Activated naive CD4-positive, alpha-beta T cell treated with anti-CD3 and anti-CD28 coated beads, Interleukin-2, amount 50 U/mL, for 72 hours (primary cell): ENCODE measurements around the gene TPM2. TPM values are rescaled to one million over a fixed set of nuclear protein-coding genes. Genes with fewer than 3 reads are reported as not detected.
A peak's percentile ranks its signal among the peaks of the same experiment; 100 is the strongest.

Source experiments
- ATAC-seq, 2 donors: fragments of 150-1000 bp; cut with Tn5 transposase; 2 replicates each; pipeline ENCODE4 v1.10.0; 2021; ENCODE audit warnings: mild to moderate bottlenecking in 2 of 2, moderate library complexity in 2 of 2
- DNase-seq, 2 donors: peaks; one replicate each; pipeline ENCODE4 v3.0.0; 2021 to 2022; ENCODE audit warnings: low spot score in 2 of 2
- H3K27ac Mint-ChIP-seq, 2 donors: one replicate each; pipeline ENCODE4 v1.8.0; 2022; ENCODE audit warnings: mild to moderate bottlenecking in 2 of 2, mixed read lengths in 2 of 2
- H3K36me3 Mint-ChIP-seq, 2 donors: one replicate each; pipeline ENCODE4 v1.8.0; 2022; ENCODE audit warnings: mixed read lengths in 2 of 2
- H3K9me3 Mint-ChIP-seq, 2 donors: one replicate each; pipeline ENCODE4 v1.8.0; 2022; ENCODE audit warnings: mixed read lengths in 2 of 2
- total RNA-seq, 2 donors: library from RNA; stranded (reverse); gene quantifications; one replicate each; pipeline ENCODE4 v1.2.3, GENCODE V29; 2022

The TPM2 gene
- total RNA-seq, 2 donors from 2014 or later = 5.2 to 9.3 TPM

GRCh38 chr9:35726931-35727330, 37.2 kb upstream of the TPM2 start:
- peak overlapping the region in 1 of 2 donors; percentile 57 for H3K27ac Mint-ChIP-seq
- ATAC-seq = no peak
- no peaks in the 10 kb centered on the region for H3K9me3 Mint-ChIP-seq
- peaks cover 25 to 32% of the 10 kb centered on the region in 2 donors for H3K36me3 Mint-ChIP-seq
- DNase-seq = no peak

- Mint-ChIP-seq H3K27ac (no peak overlapping the region), H3K9me3 (no peaks in the 10 kb centered on the region), H3K36me3 (peaks cover 25 to 28% of the 10 kb centered on the region in 2 donors)
- DNase-seq = no peak
- ATAC-seq = no peak
Observed at GRCh38 chr9:35725362-35725761, 35.6 kb upstream of the TPM2 start.

GRCh38 chr9:35723908-35724307, 34.2 kb upstream of the TPM2 start:
- no peak overlapping the region for H3K27ac Mint-ChIP-seq
- DNase-seq (no peak), ATAC-seq (no peak)
- no peaks in the 10 kb centered on the region for H3K9me3 Mint-ChIP-seq
- H3K36me3 Mint-ChIP-seq = peaks cover 25 to 33% of the 10 kb centered on the region in 2 donors

- peak overlapping the region in 1 of 2 donors; percentile 25 for H3K27ac Mint-ChIP-seq
- no peak for ATAC-seq
- DNase-seq = no peak
- no peaks in the 10 kb centered on the region for H3K9me3 Mint-ChIP-seq
- peaks cover 25 to 34% of the 10 kb centered on the region in 2 donors for H3K36me3 Mint-ChIP-seq
Observed at GRCh38 chr9:35723426-35723825, 33.7 kb upstream of the TPM2 start.

- ATAC-seq (no peak), DNase-seq (no peak)
- H3K9me3 Mint-ChIP-seq = no peaks in the 10 kb centered on the region
- peaks cover 37 to 43% of the 10 kb centered on the region in 2 donors for H3K36me3 Mint-ChIP-seq
- H3K27ac Mint-ChIP-seq = peak overlapping the region; percentile 53 to 69
Observed at GRCh38 chr9:35719546-35719945, 29.8 kb upstream of the TPM2 start.

GRCh38 chr9:35718721-35719511, 29.2 kb upstream of the TPM2 start:
- H3K9me3 Mint-ChIP-seq = no peaks in the 10 kb centered on the region
- H3K27ac Mint-ChIP-seq = peak overlapping the region; percentile 53 to 69
- H3K36me3 Mint-ChIP-seq = peaks cover 37 to 44% of the 10 kb centered on the region in 2 donors
- ATAC-seq = peak in 1 of 2 donors; percentile 44
- no peak for DNase-seq

- no peak for DNase-seq
- Mint-ChIP-seq H3K36me3 (peaks cover 37 to 38% of the 10 kb centered on the region in 2 donors), H3K9me3 (no peaks in the 10 kb centered on the region), H3K27ac (no peak overlapping the region)
- ATAC-seq = no peak
Observed at GRCh38 chr9:35717132-35717870, 27.6 kb upstream of the TPM2 start.

GRCh38 chr9:35716230-35716629, 26.5 kb upstream of the TPM2 start:
- ATAC-seq = no peak
- Mint-ChIP-seq H3K9me3 (no peaks in the 10 kb centered on the region), H3K27ac (peak overlapping the region in 1 of 2 donors; percentile 67), H3K36me3 (peaks cover 36 to 37% of the 10 kb centered on the region in 2 donors)
- no peak for DNase-seq

- Mint-ChIP-seq H3K36me3 (peaks cover 46 to 47% of the 10 kb centered on the region in 2 donors), H3K27ac (peak overlapping the region; percentile 13 to 66), H3K9me3 (no peaks in the 10 kb centered on the region)
- ATAC-seq (no peak), DNase-seq (no peak)
Observed at GRCh38 chr9:35714579-35715252, 25.0 kb upstream of the TPM2 start.

- ATAC-seq (no peak), DNase-seq (no peak)
- Mint-ChIP-seq H3K27ac (peak overlapping the region; percentile 29 to 66), H3K9me3 (no peaks in the 10 kb centered on the region), H3K36me3 (peaks cover 40 to 47% of the 10 kb centered on the region in 2 donors)
Observed at GRCh38 chr9:35714123-35714522, 24.4 kb upstream of the TPM2 start.

- Mint-ChIP-seq H3K27ac (peak overlapping the region; percentile 66 to 83), H3K9me3 (no peaks in the 10 kb centered on the region), H3K36me3 (peaks cover 37 to 51% of the 10 kb centered on the region in 2 donors)
- DNase-seq = no peak
- ATAC-seq = no peak
Observed at GRCh38 chr9:35713578-35713977, 23.9 kb upstream of the TPM2 start.

- Mint-ChIP-seq H3K9me3 (no peaks in the 10 kb centered on the region), H3K36me3 (peaks cover 34 to 54% of the 10 kb centered on the region in 2 donors), H3K27ac (peak overlapping the region; percentile 66 to 83)
- ATAC-seq = no peak
- no peak for DNase-seq
Observed at GRCh38 chr9:35712762-35713400, 23.2 kb upstream of the TPM2 start.

GRCh38 chr9:35711501-35712428, 22.0 kb upstream of the TPM2 start:
- DNase-seq (no peak), ATAC-seq (peak; percentile 37 to 48)
- Mint-ChIP-seq H3K36me3 (peaks cover 39 to 60% of the 10 kb centered on the region in 2 donors), H3K9me3 (no peaks in the 10 kb centered on the region), H3K27ac (peak overlapping the region; percentile 58 to 89)

- Mint-ChIP-seq H3K27ac (peak overlapping the region in 1 of 2 donors; percentile 58), H3K36me3 (peaks cover 39 to 56% of the 10 kb centered on the region in 2 donors), H3K9me3 (no peaks in the 10 kb centered on the region)
- DNase-seq (no peak), ATAC-seq (no peak)
Observed at GRCh38 chr9:35710818-35711500, 21.2 kb upstream of the TPM2 start.

- Mint-ChIP-seq H3K9me3 (no peaks in the 10 kb centered on the region), H3K36me3 (peaks cover 35 to 42% of the 10 kb centered on the region in 2 donors), H3K27ac (peak overlapping the region in 1 of 2 donors; percentile 65)
- ATAC-seq = no peak
- DNase-seq = no peak
Observed at GRCh38 chr9:35708146-35708545, 18.4 kb upstream of the TPM2 start.
